PC-9 (cell line): ENCODE data around the gene TMEM117. TPM values are rescaled to one million over a fixed set of nuclear protein-coding genes. Genes with fewer than 3 reads are reported as not detected.

Experiments used
- BruUV-seq: library from RNA; stranded (reverse); fragments of 400-500 nt; replicated peaks from 2 replicates; lab custom pipeline; 2021; lab: Mats Ljungman, UMichigan
- CTCF ChIA-PET: fragments of 300-600 bp; sonication (Branson Sonifier 250); formaldehyde crosslinking; loops from one replicate; lab custom pipeline; 2022; ENCODE audit warnings: antibody characterized with exemption; lab: Charles Lee
- POLR2A ChIA-PET: fragments of 300-600 bp; sonication (Branson Sonifier 250); formaldehyde crosslinking; loops from one replicate; lab custom pipeline; 2022; ENCODE audit warnings: antibody characterized with exemption; ENCODE audit not compliant: unreplicated experiment; lab: Charles Lee
- DNase-seq, 2 experiments: peaks; one replicate each; pipeline versions ENCODE4 v3.0.0 to v3.0.0-alpha.2; 2015 to 2022; ENCODE audit warnings: mixed read lengths in 1 of 2
- H2AFZ ChIP-seq: fragments of 200-600 bp; sonication (generic); 2 replicates; pipeline ENCODE4 v1.8.1; 2017; ENCODE audit warnings: antibody characterized with exemption
- H3F3A ChIP-seq: fragments of 200-600 bp; sonication (generic); 2 replicates; pipeline ENCODE4 v1.8.1; 2017; ENCODE audit warnings: antibody characterized with exemption, mild to moderate bottlenecking, low read depth; ENCODE audit not compliant: insufficient read depth
- H3K27ac ChIP-seq: fragments of 200-600 bp; sonication (generic); 2 replicates; pipeline ENCODE4 v1.6.1; 2016; ENCODE audit warnings: mixed run types
- H3K27me3 ChIP-seq: fragments of 200-600 bp; sonication (generic); 2 replicates; pipeline ENCODE4 v1.6.1; 2016; ENCODE audit warnings: low read depth, mixed run types; ENCODE audit not compliant: insufficient read depth
- H3K36me3 ChIP-seq: fragments of 200-600 bp; sonication (generic); 2 replicates; pipeline ENCODE4 v1.6.1; 2016; ENCODE audit warnings: low read depth, mixed run types
- H3K4me1 ChIP-seq: fragments of 200-600 bp; sonication (generic); replicated peaks from 2 replicates; pipeline ENCODE4 v1.6.1; 2016; ENCODE audit warnings: mixed run types; ENCODE audit not compliant: insufficient read depth
- H3K4me2 ChIP-seq: fragments of 200-600 bp; sonication (generic); 2 replicates; pipeline ENCODE4 v1.6.1; 2017; ENCODE audit warnings: mixed run types
- H3K4me3 ChIP-seq: fragments of 200-600 bp; sonication (generic); 2 replicates; pipeline ENCODE4 v1.6.1; 2016; ENCODE audit warnings: mixed run types
- H3K79me2 ChIP-seq: fragments of 200-600 bp; sonication (generic); 2 replicates; pipeline ENCODE4 v1.6.1; 2017; ENCODE audit warnings: low read depth, mixed run types
- H3K9me2 ChIP-seq: fragments of 200-600 bp; sonication (generic); 2 replicates; pipeline ENCODE4 v1.8.1; 2017; ENCODE audit warnings: mild to moderate bottlenecking; ENCODE audit not compliant: insufficient read depth
- H3K9me3 ChIP-seq: fragments of 200-600 bp; sonication (generic); 2 replicates; pipeline ENCODE4 v1.8.1; 2016; ENCODE audit warnings: low read depth; ENCODE audit not compliant: insufficient read depth
- H4K20me1 ChIP-seq: fragments of 200-600 bp; sonication (generic); 2 replicates; pipeline ENCODE4 v1.8.1; 2017; ENCODE audit not compliant: insufficient read depth
- CTCF ChIP-seq: fragments of 200-600 bp; sonication (generic); conservative IDR thresholded peaks from 2 replicates; pipeline ENCODE4 v1.6.1; 2017; ENCODE audit warnings: mixed run types, antibody characterized with exemption, mild to moderate bottlenecking, moderate library complexity
- EZH2 ChIP-seq: fragments of 200-600 bp; sonication (generic); IDR thresholded peaks from 2 replicates; pipeline ENCODE4 v1.8.0; 2017; ENCODE audit warnings: antibody characterized with exemption, low read depth
- intact Hi-C: fragments of 100-400 bp; cut with micrococcal nuclease; formaldehyde crosslinking; loops from one replicate; pipeline ENCODE4 v1.10.0; 2022; ENCODE audit not compliant: unreplicated experiment
- total RNA-seq: library from RNA; stranded (reverse); gene quantifications from 2 replicates; pipeline ENCODE4 v1.2.3, GENCODE V29; 2021

TMEM117 gene
- total RNA-seq, 1 experiment from 2014 or later: 2.0 TPM

DNA sequence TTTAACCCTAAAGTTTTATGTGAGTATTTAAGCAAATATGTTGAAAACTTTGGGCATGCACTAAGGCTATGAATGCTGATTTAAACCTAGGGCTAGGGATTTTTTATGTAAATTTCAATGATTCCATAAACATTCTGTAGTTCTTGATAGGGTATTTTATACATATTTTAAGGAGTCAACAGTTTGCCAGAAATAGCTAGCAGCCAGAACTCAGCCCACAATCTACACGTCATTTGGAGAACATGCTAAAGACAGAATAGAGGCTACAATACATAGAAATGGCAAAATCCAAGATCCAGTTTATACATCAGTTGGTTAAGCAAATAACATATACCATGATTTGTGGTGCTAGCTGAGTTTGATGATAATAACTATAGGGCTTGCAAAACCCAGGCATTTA, 184.7 kb downstream of the TMEM117 start:
- Histone ChIP-seq H3K4me2 (no peak overlapping the region), H3K27me3 (no peaks in the 10 kb centered on the region), H3K27ac (no peak overlapping the region), H3K36me3 (no peaks in the 10 kb centered on the region), H3K9me2 (no peaks in the 10 kb centered on the region), H3K4me3 (no peak overlapping the region), H3K9me3 (no peaks in the 10 kb centered on the region), H4K20me1 (no peaks in the 10 kb centered on the region), H3F3A (no peaks in the 10 kb centered on the region), H3K4me1 (no peaks in the 10 kb centered on the region), H2AFZ (no peak overlapping the region), H3K79me2 (no peaks in the 10 kb centered on the region)
- no TSS peak for BruUV-seq
- intact Hi-C loops: no loop called here
- POLR2A ChIA-PET: no interaction called here
- DNase-seq: no peak
- no peak for TF ChIP-seq EZH2
- no peak for TF ChIP-seq CTCF
- CTCF ChIA-PET: no interaction called here

GRCh38 chr12:44021471-44021971, 185.6 kb downstream of the TMEM117 start:
- Histone ChIP-seq H3K9me2 (no peaks in the 10 kb centered on the region), H3K27me3 (no peaks in the 10 kb centered on the region), H3K27ac (no peak overlapping the region), H3K79me2 (no peaks in the 10 kb centered on the region), H3K4me3 (no peak overlapping the region), H3K36me3 (no peaks in the 10 kb centered on the region), H2AFZ (no peak overlapping the region), H3K4me1 (no peaks in the 10 kb centered on the region), H3K4me2 (no peak overlapping the region), H3K9me3 (no peaks in the 10 kb centered on the region), H4K20me1 (no peaks in the 10 kb centered on the region), H3F3A (no peaks in the 10 kb centered on the region)
- BruUV-seq: no TSS peak
- TF ChIP-seq CTCF: no peak
- TF ChIP-seq EZH2: no peak
- CTCF ChIA-PET: no interaction called here
- POLR2A ChIA-PET: no interaction called here
- no peak for DNase-seq
- intact Hi-C loops: no loop called here

DNA sequence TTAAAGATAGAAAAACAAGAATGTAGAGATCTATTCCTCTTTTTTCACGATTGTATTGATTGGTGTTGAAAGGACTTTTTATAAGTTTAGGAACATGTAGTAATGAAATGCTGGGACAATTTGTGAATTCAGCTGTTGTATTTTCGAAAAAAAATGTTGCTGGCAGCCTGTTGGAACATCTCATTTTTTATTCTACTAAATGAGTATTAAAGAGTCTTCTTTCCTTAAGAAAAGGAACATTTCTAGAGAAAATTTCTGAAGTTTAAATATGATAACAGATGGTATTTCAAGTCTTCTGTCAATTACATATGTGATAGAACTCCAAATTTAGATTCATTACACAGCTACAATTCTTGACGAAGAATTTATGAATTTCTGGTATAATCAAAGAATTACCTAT, 189.6 kb downstream of the TMEM117 start:
- ChIA-PET CTCF (no interaction called here), POLR2A (no interaction called here)
- no peak for TF ChIP-seq CTCF
- H3K4me1 ChIP-seq: no peaks in the 10 kb centered on the region
- H3K4me2 ChIP-seq: no peak overlapping the region
- no peaks in the 10 kb centered on the region for H3K9me2 ChIP-seq
- H3K36me3 ChIP-seq: no peaks in the 10 kb centered on the region
- intact Hi-C loops: no loop called here
- no peaks in the 10 kb centered on the region for H3K27me3 ChIP-seq
- H3K79me2 ChIP-seq: no peaks in the 10 kb centered on the region
- BruUV-seq: no TSS peak
- no peak overlapping the region for H2AFZ ChIP-seq
- no peak overlapping the region for H3K4me3 ChIP-seq
- H3K9me3 ChIP-seq: no peaks in the 10 kb centered on the region
- DNase-seq: no peak
- no peaks in the 10 kb centered on the region for H3F3A ChIP-seq
- H3K27ac ChIP-seq: no peak overlapping the region
- H4K20me1 ChIP-seq: no peaks in the 10 kb centered on the region
